ENCODE results near the gene ELF4. TPM values are rescaled to one million over a fixed set of nuclear protein-coding genes. Genes with fewer than 3 reads are reported as not detected.
A peak's percentile ranks its signal among the peaks of the same experiment; 100 is the strongest.

ELF4 gene
- total and polyA plus RNA-seq, 10 of the 15 experiments (the other 5 are each of a cell fraction or from before 2014, with no cell fraction given), result 4.0 to 36.7 (median 22.6) TPM

DNA sequence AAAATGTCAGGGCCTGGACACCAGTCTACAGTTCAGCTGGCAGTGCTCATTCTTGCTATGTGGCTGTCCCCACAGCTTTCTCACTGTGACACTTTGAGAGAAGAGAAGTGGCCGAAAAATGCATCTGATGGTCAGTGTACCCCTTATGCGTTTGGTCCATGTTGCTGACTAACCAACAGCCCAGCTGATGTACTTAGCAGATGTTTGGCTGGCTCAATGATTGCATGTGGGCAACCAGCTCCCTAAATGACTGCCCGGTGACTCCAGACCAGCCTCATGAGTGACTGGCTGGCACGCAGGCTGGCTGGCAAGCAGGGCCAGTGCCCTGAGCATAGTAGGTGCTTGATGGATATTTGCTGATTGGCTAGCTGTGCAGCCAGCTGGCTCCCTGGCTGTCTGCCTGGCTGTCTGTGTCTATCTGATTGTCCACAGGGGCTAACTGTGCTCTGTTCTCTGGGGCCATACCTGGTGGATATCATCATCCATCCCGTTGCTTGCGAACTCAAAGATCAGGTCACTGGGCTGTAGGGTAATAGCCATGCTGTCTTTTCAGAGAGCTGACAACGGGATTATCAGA lies 29.4 kb downstream of the ELF4 start:
- no peak overlapping the region for H3K4me3 ChIP-seq
- SMC1A ChIA-PET (ENCODE audit: uncharacterized antibody, unreplicated experiment), result interaction anchor here (0.7 to 4.7 kb wide), 17 partner anchors 11 to 115 kb away, joined by 3 to 69 read pairs (median 5); no protein-coding TSS in a partner anchor
- BruUV-seq (replicated peaks), result no TSS peak
- no peak for FAIRE-seq
- H2AFZ ChIP-seq (ENCODE audit: control insufficient read depth, low read depth, low read length), result no peak overlapping the region
- in situ Hi-C loops (cut with MboI), result loop anchor here (10.0 kb wide), 1 partner anchor 94 kb away; the partner anchor contains the start of gene RAB33A
- POLR2A ChIA-PET, result interaction anchor here (1.0 to 2.4 kb wide), 6 partner anchors 17 to 109 kb away, joined by 3 to 13 read pairs (median 4); no protein-coding TSS in a partner anchor
- no peak for DNase-seq (ENCODE audit: low read depth, low spot score)
- no peak overlapping the region for H3K9ac ChIP-seq (ENCODE audit: control insufficient read depth, insufficient read depth, low read length)
- 0 out of 2 replicates have a peak overlapping the region, but pooled peaks have one; percentile 93 for H3K27ac ChIP-seq (ENCODE audit: control insufficient read depth, insufficient read depth)
- H3K36me3 ChIP-seq (ENCODE audit: control insufficient read depth in 2 of 2, insufficient read depth in 2 of 2, low read length in 1 of 2), result peaks cover 0 to 5% of the 10 kb centered on the region in 2 experiments; a peak in 3 of 4 replicates
- TF ChIP-seq POLR2A (IDR thresholded peaks at IDR 0.05; ENCODE audit: low read depth, low read length) (peak; percentile 26; the same call in 1 of the 2 replicates), ZNF274 (IDR thresholded peaks at IDR 0.05; ENCODE audit: insufficient read depth, insufficient read length) (no peak)
- no peaks in the 10 kb centered on the region for H3K27me3 ChIP-seq (replicated peaks in 1 of 2; ENCODE audit: control insufficient read depth in 2 of 2, insufficient read depth in 2 of 2, low read length in 1 of 2)
- 83% methylated on average over 7 of the region's 7 CpGs for WGBS (ENCODE audit: insufficient coverage, insufficient replicate concordance, low lambda C conversion rate, missing lambda C conversion rate)
- intact Hi-C loops (cut with micrococcal nuclease; ENCODE audit: unreplicated experiment), result loop anchor here (5.0 to 10.0 kb wide), 2 partner anchors 91 to 184 kb away; partner anchors contain the start of genes RAB33A and ZNF280C
- RAD21 ChIA-PET (ENCODE audit: unreplicated experiment), result interaction anchor here (0.9 to 5.1 kb wide), 13 partner anchors 9 to 111 kb away, joined by 3 to 75 read pairs (median 6); partner anchors contain the start of gene AIFM1
- H3K79me2 ChIP-seq (ENCODE audit: control insufficient read depth, insufficient read depth, low read length), result peaks cover 31% of the 10 kb centered on the region
- no peak for ATAC-seq
- no peaks in the 10 kb centered on the region for H4K20me1 ChIP-seq (ENCODE audit: control insufficient read depth, insufficient read depth)
- no peaks in the 10 kb centered on the region for H3K9me3 ChIP-seq (replicated peaks; ENCODE audit: control insufficient read depth, insufficient read depth, low read length)
- H3K4me1 ChIP-seq (ENCODE audit: control insufficient read depth, insufficient read depth, low read length), result peaks cover 36% of the 10 kb centered on the region
- no peak overlapping the region for H3K4me2 ChIP-seq (ENCODE audit: control insufficient read depth, insufficient read depth)
- CTCF ChIA-PET, result interaction anchor here (0.7 to 6.0 kb wide), 20 partner anchors 11 to 912 kb away, joined by 3 to 132 read pairs (median 6); partner anchors contain the start of gene AIFM1

DNA sequence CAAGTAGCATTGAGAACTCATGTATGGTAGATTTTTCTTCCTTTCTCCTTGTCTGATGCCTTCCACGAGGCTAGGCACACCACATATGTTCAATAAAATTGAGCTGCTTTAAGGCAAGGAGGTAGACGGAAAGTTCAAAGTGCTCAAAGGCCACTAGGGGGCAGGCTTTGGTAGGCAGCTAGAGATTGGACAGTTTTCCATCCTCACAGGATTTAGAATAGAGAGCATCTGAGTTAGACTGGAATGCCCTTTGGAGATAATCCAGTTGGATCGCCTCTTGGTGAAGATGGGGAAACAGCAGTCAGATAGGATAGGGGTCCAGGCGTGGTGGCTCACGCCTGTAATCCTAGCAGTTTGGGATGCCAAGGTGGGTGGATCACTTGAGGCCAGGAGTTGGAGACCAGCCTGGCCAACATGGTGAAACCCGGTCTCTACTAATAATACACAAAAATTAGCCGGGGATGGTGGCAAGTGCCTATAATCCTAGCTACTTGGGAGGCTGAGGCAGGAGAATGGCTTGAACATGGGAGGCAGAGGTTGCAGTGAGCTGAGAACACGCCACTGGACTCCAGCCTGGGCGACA lies 30.4 kb downstream of the ELF4 start:
- WGBS (ENCODE audit: insufficient coverage, insufficient replicate concordance, low lambda C conversion rate, missing lambda C conversion rate), result 18% methylated on average over 7 of the region's 9 CpGs
- Histone ChIP-seq H3K27me3 (replicated peaks in 1 of 2; ENCODE audit: control insufficient read depth in 2 of 2, insufficient read depth in 2 of 2, low read length in 1 of 2) (no peaks in the 10 kb centered on the region; a peak in 1 of 4 replicates), H4K20me1 (ENCODE audit: control insufficient read depth, insufficient read depth) (no peaks in the 10 kb centered on the region), H3K36me3 (ENCODE audit: control insufficient read depth in 2 of 2, insufficient read depth in 2 of 2, low read length in 1 of 2) (peaks cover 0 to 5% of the 10 kb centered on the region in 2 experiments; a peak in 3 of 4 replicates), H3K79me2 (ENCODE audit: control insufficient read depth, insufficient read depth, low read length) (peaks cover 25% of the 10 kb centered on the region), H2AFZ (ENCODE audit: control insufficient read depth, low read depth, low read length) (no peak overlapping the region), H3K4me1 (ENCODE audit: control insufficient read depth, insufficient read depth, low read length) (peaks cover 26% of the 10 kb centered on the region), H3K4me3 (no peak overlapping the region), H3K4me2 (ENCODE audit: control insufficient read depth, insufficient read depth) (no peak overlapping the region), H3K9ac (ENCODE audit: control insufficient read depth, insufficient read depth, low read length) (no peak overlapping the region), H3K9me3 (replicated peaks; ENCODE audit: control insufficient read depth, insufficient read depth, low read length) (no peaks in the 10 kb centered on the region), H3K27ac (ENCODE audit: control insufficient read depth, insufficient read depth) (no peak overlapping the region)
- ChIA-PET RAD21 (ENCODE audit: unreplicated experiment) (interaction anchor here (0.7 to 5.1 kb wide), 18 partner anchors 10 to 118 kb away, joined by 3 to 75 read pairs (median 5); no protein-coding TSS in a partner anchor), SMC1A (ENCODE audit: uncharacterized antibody, unreplicated experiment) (interaction anchor here (0.6 to 4.7 kb wide), 20 partner anchors 12 to 171 kb away, joined by 3 to 69 read pairs (median 4); no protein-coding TSS in a partner anchor), POLR2A (interaction anchor here (1.1 to 2.4 kb wide), 4 partner anchors 28 to 110 kb away, joined by 3 to 13 read pairs (median 4); no protein-coding TSS in a partner anchor), CTCF (interaction anchor here (0.7 to 6.0 kb wide), 33 partner anchors 9 to 911 kb away, joined by 3 to 132 read pairs (median 5); partner anchors contain the start of gene AIFM1)
- peak; percentile 14; the same call in 2 of the 3 replicates for ATAC-seq
- in situ Hi-C loops (cut with MboI) (loop anchor here (10.0 kb wide), 1 partner anchor 95 kb away; the partner anchor contains the start of gene RAB33A), intact Hi-C loops (cut with micrococcal nuclease; ENCODE audit: unreplicated experiment) (loop anchor here (1.0 to 10.0 kb wide), 3 partner anchors 92 to 185 kb away; partner anchors contain the start of genes RAB33A and ZNF280C)
- FAIRE-seq, result peak; percentile 78
- BruUV-seq (replicated peaks), result no TSS peak
- DNase-seq (ENCODE audit: low read depth, low spot score), result no peak
- TF ChIP-seq MEF2A (IDR thresholded peaks at IDR 0.05; ENCODE audit: insufficient read depth, low read depth, low read length) (no peak), SREBF2 (IDR thresholded peaks at IDR 0.05; ENCODE audit: low read length) (no peak), KAT2A (conservative IDR thresholded peaks at IDR 0.05; ENCODE audit: control insufficient read depth, low read depth, low read length) (no peak)
- TF ChIP-seq, protein P1, sequence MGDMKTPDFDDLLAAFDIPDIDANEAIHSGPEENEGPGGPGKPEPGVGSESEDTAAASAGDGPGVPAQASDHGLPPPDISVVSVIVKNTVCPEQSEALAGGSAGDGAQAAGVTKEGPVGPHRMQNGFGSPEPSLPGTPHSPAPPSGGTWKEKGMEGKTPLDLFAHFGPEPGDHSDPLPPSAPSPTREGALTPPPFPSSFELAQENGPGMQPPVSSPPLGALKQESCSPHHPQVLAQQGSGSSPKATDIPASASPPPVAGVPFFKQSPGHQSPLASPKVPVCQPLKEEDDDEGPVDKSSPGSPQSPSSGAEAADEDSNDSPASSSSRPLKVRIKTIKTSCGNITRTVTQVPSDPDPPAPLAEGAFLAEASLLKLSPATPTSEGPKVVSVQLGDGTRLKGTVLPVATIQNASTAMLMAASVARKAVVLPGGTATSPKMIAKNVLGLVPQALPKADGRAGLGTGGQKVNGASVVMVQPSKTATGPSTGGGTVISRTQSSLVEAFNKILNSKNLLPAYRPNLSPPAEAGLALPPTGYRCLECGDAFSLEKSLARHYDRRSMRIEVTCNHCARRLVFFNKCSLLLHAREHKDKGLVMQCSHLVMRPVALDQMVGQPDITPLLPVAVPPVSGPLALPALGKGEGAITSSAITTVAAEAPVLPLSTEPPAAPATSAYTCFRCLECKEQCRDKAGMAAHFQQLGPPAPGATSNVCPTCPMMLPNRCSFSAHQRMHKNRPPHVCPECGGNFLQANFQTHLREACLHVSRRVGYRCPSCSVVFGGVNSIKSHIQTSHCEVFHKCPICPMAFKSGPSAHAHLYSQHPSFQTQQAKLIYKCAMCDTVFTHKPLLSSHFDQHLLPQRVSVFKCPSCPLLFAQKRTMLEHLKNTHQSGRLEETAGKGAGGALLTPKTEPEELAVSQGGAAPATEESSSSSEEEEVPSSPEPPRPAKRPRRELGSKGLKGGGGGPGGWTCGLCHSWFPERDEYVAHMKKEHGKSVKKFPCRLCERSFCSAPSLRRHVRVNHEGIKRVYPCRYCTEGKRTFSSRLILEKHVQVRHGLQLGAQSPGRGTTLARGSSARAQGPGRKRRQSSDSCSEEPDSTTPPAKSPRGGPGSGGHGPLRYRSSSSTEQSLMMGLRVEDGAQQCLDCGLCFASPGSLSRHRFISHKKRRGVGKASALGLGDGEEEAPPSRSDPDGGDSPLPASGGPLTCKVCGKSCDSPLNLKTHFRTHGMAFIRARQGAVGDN (IDR thresholded peaks at IDR 0.05), result no peak
- TF ChIP-seq, protein P2, sequence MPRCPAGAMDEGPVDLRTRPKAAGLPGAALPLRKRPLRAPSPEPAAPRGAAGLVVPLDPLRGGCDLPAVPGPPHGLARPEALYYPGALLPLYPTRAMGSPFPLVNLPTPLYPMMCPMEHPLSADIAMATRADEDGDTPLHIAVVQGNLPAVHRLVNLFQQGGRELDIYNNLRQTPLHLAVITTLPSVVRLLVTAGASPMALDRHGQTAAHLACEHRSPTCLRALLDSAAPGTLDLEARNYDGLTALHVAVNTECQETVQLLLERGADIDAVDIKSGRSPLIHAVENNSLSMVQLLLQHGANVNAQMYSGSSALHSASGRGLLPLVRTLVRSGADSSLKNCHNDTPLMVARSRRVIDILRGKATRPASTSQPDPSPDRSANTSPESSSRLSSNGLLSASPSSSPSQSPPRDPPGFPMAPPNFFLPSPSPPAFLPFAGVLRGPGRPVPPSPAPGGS (IDR thresholded peaks at IDR 0.05; ENCODE audit: borderline replicate concordance, insufficient read depth, low read depth, low read length, poor library complexity, severe bottlenecking), result no peak

Data from GM12878 (cell line).